Cardiac ventricle fibroblast (primary cell): Measurements from ENCODE around the gene AADACL3. TPM values are rescaled to one million over a fixed set of nuclear protein-coding genes. Genes with fewer than 3 reads are reported as not detected.

Source experiments
- total RNA-seq: library from RNA; depleted of rRNA; stranded (reverse); fragments of >200 nt; gene quantifications from 2 replicates; pipeline ENCODE4 v1.2.3, GENCODE V29; 2015

AADACL3 gene
- not detected in 2 replicates for total RNA-seq

GRCh38 chr1:12715896-12716437, at the start of gene AADACL3:
TSS of gene AADACL3 (plus strand) at chr1:12716110. CDS start at chr1:12716177, 67 bp downstream.

GRCh38 chr1:12745992-12746323, 30.0 kb downstream of the AADACL3 start, which contains the start of gene CFAP107:
TSS of gene CFAP107 (plus strand) at chr1:12746200. CDS start at chr1:12746431, 231 bp downstream.

GRCh38 chr1:12773438-12773837, 57.5 kb downstream of the AADACL3 start, which contains the start of gene PRAMEF12:
TSS of gene PRAMEF12 (plus strand) at chr1:12773738. CDS start at chr1:12774868, 1,130 bp downstream.

Other genes with a start within 250 kb of the AADACL3 start
- gene DHRS3, start 97.9 kb upstream of the AADACL3 start, total RNA-seq = 4.6 and 8.2 TPM in 2 replicates
- gene AADACL4, start 72.0 kb upstream of the AADACL3 start, total RNA-seq = not detected in 2 replicates
- not detected in 2 replicates for gene CFAP107, start 30.1 kb downstream of the AADACL3 start, total RNA-seq
- gene PRAMEF12, start 57.6 kb downstream of the AADACL3 start, total RNA-seq = not detected in 2 replicates
- gene PRAMEF1, start 75.3 kb downstream of the AADACL3 start, total RNA-seq = not detected in 2 replicates
- gene PRAMEF11, start 115.3 kb downstream of the AADACL3 start, total RNA-seq = not detected in 2 replicates
- gene HNRNPCL1, start 132.6 kb downstream of the AADACL3 start, total RNA-seq = not detected in 2 replicates
- gene PRAMEF2, start 141.0 kb downstream of the AADACL3 start, total RNA-seq = not detected in 2 replicates
- gene PRAMEF4, start 170.1 kb downstream of the AADACL3 start, total RNA-seq = not detected in 2 replicates
- gene PRAMEF10, start 182.2 kb downstream of the AADACL3 start, total RNA-seq = not detected in 2 replicates
- not detected in 2 replicates for gene PRAMEF7, start 200.5 kb downstream of the AADACL3 start, total RNA-seq
- not detected in 2 replicates for gene PRAMEF6, start 231.5 kb downstream of the AADACL3 start, total RNA-seq